Thyroid gland (tissue), 4 donors: ENCODE data around the gene ITGA11. TPM values are rescaled to one million over a fixed set of nuclear protein-coding genes. Genes with fewer than 3 reads are reported as not detected.
"Not testable (repeated sequence)": the region's sequence is repeated elsewhere in the genome, so short reads cannot be mapped to it uniquely, and the experiment has no call there.

Experiments used
- DNase-seq, 2 donors: peaks; one replicate each; pipeline ENCODE4 v3.0.0-alpha.2; 2019
- H3K27ac ChIP-seq, 3 donors: fragments of 200-600 bp; sonication (generic); 1 replicate in 2 of 3; 2 replicates in 1 of 3; pipeline ENCODE4 v1.5.1; 2016 to 2019; ENCODE audit warnings: mild to moderate bottlenecking in 1 of 3, moderate library complexity in 1 of 3
- H3K27me3 ChIP-seq: fragments of 200-600 bp; sonication (generic); one replicate; pipeline ENCODE4 v1.5.1; 2019
- H3K36me3 ChIP-seq, 2 donors: fragments of 200-600 bp; sonication (generic); one replicate each; pipeline ENCODE4 v1.5.1; 2016 to 2019
- H3K4me1 ChIP-seq, 2 donors: fragments of 200-600 bp; sonication (generic); one replicate each; pipeline ENCODE4 v1.5.1; 2017 to 2019
- H3K4me3 ChIP-seq, 3 donors: fragments of 200-600 bp; sonication (generic); replicated peaks in 1 of 3; 1 replicate in 2 of 3; 2 replicates in 1 of 3; pipeline ENCODE4 v1.5.1; 2016; ENCODE audit warnings: mild to moderate bottlenecking in 1 of 3
- H3K9me3 ChIP-seq: fragments of 200-600 bp; sonication (generic); one replicate; pipeline ENCODE4 v1.5.1; 2017
- CTCF ChIP-seq, 6 experiments: fragments of 200-600 bp in 3 of 6; fragments of 450-650 bp in 3 of 6; sonication (generic) in 3 of 6; IDR thresholded peaks; one replicate each; pipeline ENCODE4 v1.5.1; 2016 to 2019; ENCODE audit warnings: antibody characterized with exemption in 6 of 6, mild to moderate bottlenecking in 2 of 6, inconsistent platforms in 1 of 6, moderate library complexity in 1 of 6
- POLR2A ChIP-seq, 2 donors: fragments of 450-650 bp; IDR thresholded peaks; one replicate each; pipeline ENCODE4 v1.6.1; 2017; ENCODE audit warnings: antibody characterized with exemption in 2 of 2, mild to moderate bottlenecking in 2 of 2, moderate library complexity in 1 of 2
- WGBS, 2 donors: methylation state at CpG; one replicate each; pipeline ENCODE4 v1.1.5; 2017; 5-methylcytosine and 5-hydroxymethylcytosine counted together
- intact Hi-C: fragments of 100-400 bp; cut with DNase I; formaldehyde crosslinking; loops from one replicate; pipeline ENCODE4 v1.15.1; 2023
- total RNA-seq, 4 donors: library from RNA; depleted of rRNA; stranded (reverse); fragments of >200 nt; gene quantifications; one replicate each; pipeline ENCODE4 v1.2.3, GENCODE V29; 2016

ITGA11 gene
- total RNA-seq, 4 donors from 2014 or later: 3.0 to 6.1 (median 4.3) TPM

- H3K9me3 ChIP-seq: no peaks in the 10 kb centered on the region
- 81 to 82% methylated on average over 8 to 10 of the region's 10 CpGs for WGBS, 2 donors
- TF ChIP-seq POLR2A (IDR thresholded peaks at IDR 0.05): no peak
- TF ChIP-seq CTCF (IDR thresholded peaks at IDR 0.05): no peak
- no peak overlapping the region for H3K4me3 ChIP-seq
- intact Hi-C loops: no loop called here
- H3K27me3 ChIP-seq: no peaks in the 10 kb centered on the region
- no peaks in the 10 kb centered on the region for H3K4me1 ChIP-seq
- no peaks in the 10 kb centered on the region for H3K36me3 ChIP-seq
- H3K27ac ChIP-seq: no peak overlapping the region
- DNase-seq: no peak
These were observed 8.3 kb downstream of the ITGA11 start for GRCh38 chr15:68423359-68424296.

- WGBS, 2 donors: 77 to 86% methylated on average over 5 of the region's 5 CpGs
- H3K36me3 ChIP-seq, H3K27ac ChIP-seq, DNase-seq, H3K27me3 ChIP-seq, intact Hi-C loops, H3K4me1 ChIP-seq, H3K9me3 ChIP-seq, H3K4me3 ChIP-seq: not testable (repeated sequence)
These were observed 9.4 kb downstream of the ITGA11 start for GRCh38 chr15:68422403-68423145.

GRCh38 chr15:68421798-68422402, 10.1 kb downstream of the ITGA11 start:
- Histone ChIP-seq H3K4me3 (no peak overlapping the region), H3K4me1 (no peaks in the 10 kb centered on the region), H3K27me3 (no peaks in the 10 kb centered on the region), H3K27ac (no peak overlapping the region), H3K36me3 (no peaks in the 10 kb centered on the region), H3K9me3 (no peaks in the 10 kb centered on the region)
- TF ChIP-seq CTCF (IDR thresholded peaks at IDR 0.05) (no peak), POLR2A (IDR thresholded peaks at IDR 0.05) (no peak)
- WGBS, 2 donors: 89 to 90% methylated on average over 14 of the region's 14 CpGs
- no peak for DNase-seq
- intact Hi-C loops: no loop called here

GRCh38 chr15:68421115-68421551, 10.8 kb downstream of the ITGA11 start:
- intact Hi-C loops: no loop called here
- no peak for DNase-seq
- 78 to 81% methylated on average over 7 of the region's 7 CpGs for WGBS, 2 donors
- Histone ChIP-seq H3K4me3 (no peak overlapping the region), H3K36me3 (no peaks in the 10 kb centered on the region), H3K27me3 (no peaks in the 10 kb centered on the region), H3K9me3 (no peaks in the 10 kb centered on the region), H3K27ac (no peak overlapping the region), H3K4me1 (no peaks in the 10 kb centered on the region)
- TF ChIP-seq POLR2A (IDR thresholded peaks at IDR 0.05) (no peak), CTCF (IDR thresholded peaks at IDR 0.05) (no peak)

- DNase-seq: no peak
- no peaks in the 10 kb centered on the region for H3K9me3 ChIP-seq
- no peak overlapping the region for H3K4me3 ChIP-seq
- H3K27ac ChIP-seq: no peak overlapping the region
- WGBS, 2 donors: 90 to 92% methylated on average over 4 of the region's 4 CpGs
- H3K4me1 ChIP-seq: no peaks in the 10 kb centered on the region
- no peaks in the 10 kb centered on the region for H3K27me3 ChIP-seq
- intact Hi-C loops: no loop called here
- no peak for TF ChIP-seq POLR2A (IDR thresholded peaks at IDR 0.05)
- TF ChIP-seq CTCF (IDR thresholded peaks at IDR 0.05): no peak
- no peaks in the 10 kb centered on the region for H3K36me3 ChIP-seq
These were observed 11.7 kb downstream of the ITGA11 start for GRCh38 chr15:68420186-68420684.
